Stimulated activated CD4-positive, alpha-beta T cell treated with anti-CD3 and anti-CD28 coated beads, Interleukin-12 subunit alpha, Interleukin-12 subunit beta, amount 100 ng/mL, for 4 hours (primary cell): ENCODE data around the gene PSD2.
A peak's percentile ranks its signal among the peaks of the same experiment; 100 is the strongest.

ENCODE experiments used
- DNase-seq: peaks from one replicate; pipeline ENCODE4 v3.0.0-alpha.2; 2020

PSD2 gene

GRCh38 chr5:139861889-139862207 is 66.2 kb downstream of the PSD2 start:
- DNase-seq = no peak

- no peak for DNase-seq
These were observed 66.7 kb downstream of the PSD2 start for GRCh38 chr5:139862313-139862712.

- no peak for DNase-seq
These were observed 67.2 kb downstream of the PSD2 start for GRCh38 chr5:139862803-139863202.

- DNase-seq = no peak
These were observed 67.8 kb downstream of the PSD2 start for GRCh38 chr5:139863361-139863760.

- peak; percentile 51 for DNase-seq
These were observed 68.4 kb downstream of the PSD2 start for GRCh38 chr5:139863855-139864558.

- no peak for DNase-seq
These were observed 69.3 kb downstream of the PSD2 start for GRCh38 chr5:139864716-139865483.

- no peak for DNase-seq
These were observed 71.5 kb downstream of the PSD2 start for GRCh38 chr5:139867109-139867508.

GRCh38 chr5:139867581-139867980 is 72.0 kb downstream of the PSD2 start:
- DNase-seq = no peak

GRCh38 chr5:139869042-139869790 is 73.6 kb downstream of the PSD2 start:
- DNase-seq = no peak

- no peak for DNase-seq
These were observed 75.1 kb downstream of the PSD2 start for GRCh38 chr5:139870677-139871076.

- DNase-seq = no peak
These were observed 76.0 kb downstream of the PSD2 start for GRCh38 chr5:139871614-139872013.

GRCh38 chr5:139872052-139872766 is 76.6 kb downstream of the PSD2 start:
- DNase-seq = no peak

- DNase-seq = no peak
These were observed 77.5 kb downstream of the PSD2 start for GRCh38 chr5:139872851-139873794.

GRCh38 chr5:139875957-139876356 is 80.3 kb downstream of the PSD2 start:
- DNase-seq = no peak

GRCh38 chr5:139877129-139877597 is 81.6 kb downstream of the PSD2 start:
- no peak for DNase-seq

- DNase-seq = no peak
These were observed 82.5 kb downstream of the PSD2 start for GRCh38 chr5:139878093-139878492.

GRCh38 chr5:139880416-139881142 is 85.0 kb downstream of the PSD2 start:
- DNase-seq = no peak

- DNase-seq = no peak
These were observed 85.6 kb downstream of the PSD2 start for GRCh38 chr5:139881143-139881733.

GRCh38 chr5:139882316-139882715 is 86.7 kb downstream of the PSD2 start:
- no peak for DNase-seq

- no peak for DNase-seq
These were observed 87.4 kb downstream of the PSD2 start for GRCh38 chr5:139882961-139883539.
